ENCODE measurements around the gene GPR137B. TPM values are rescaled to one million over a fixed set of nuclear protein-coding genes. Genes with fewer than 3 reads are reported as not detected.

GPR137B gene
- total and polyA plus RNA-seq, 4 donors: 2.2 to 8.6 (median 5.3) TPM

GRCh38 chr1:236207121-236207520 lies 64.8 kb downstream of the GPR137B start:
- WGBS: 73% methylated on average over 5 of the region's 5 CpGs
- no peak for DNase-seq (ENCODE audit: low spot score)
- no peak overlapping the region for H3K9ac ChIP-seq (ENCODE audit: low read depth in 1 of 2, low read length in 2 of 2)
- no peaks in the 10 kb centered on the region for H3K27me3 ChIP-seq (ENCODE audit: control insufficient read depth in 4 of 4, insufficient read depth in 4 of 4, low read length in 3 of 4)
- TF ChIP-seq SP1 (IDR thresholded peaks at IDR 0.05) (no peak), JUND (IDR thresholded peaks at IDR 0.05) (no peak), RAD21 (IDR thresholded peaks at IDR 0.05) (no peak), EGR1 (IDR thresholded peaks at IDR 0.05; ENCODE audit: low read depth in 2 of 2) (no peak), MAX (IDR thresholded peaks at IDR 0.05) (no peak), TAF1 (conservative IDR thresholded peaks at IDR 0.05) (no peak), NR2F2 (IDR thresholded peaks at IDR 0.05) (no peak), FOXA2 (IDR thresholded peaks at IDR 0.05) (no peak), HNF4A (conservative IDR thresholded peaks at IDR 0.05) (no peak), FOXA1 (IDR thresholded peaks at IDR 0.05) (no peak), YY1 (IDR thresholded peaks at IDR 0.05) (no peak), RXRA (IDR thresholded peaks at IDR 0.05) (no peak), GABPA (IDR thresholded peaks at IDR 0.05 in 1 of 2, conservative IDR thresholded peaks at IDR 0.05 in 1 of 2) (no peak), HNF4G (IDR thresholded peaks at IDR 0.05) (no peak), CTCF (IDR thresholded peaks at IDR 0.05; ENCODE audit: low read depth, low read length, missing input control) (no peak)
- TF ChIP-seq, protein P1, sequence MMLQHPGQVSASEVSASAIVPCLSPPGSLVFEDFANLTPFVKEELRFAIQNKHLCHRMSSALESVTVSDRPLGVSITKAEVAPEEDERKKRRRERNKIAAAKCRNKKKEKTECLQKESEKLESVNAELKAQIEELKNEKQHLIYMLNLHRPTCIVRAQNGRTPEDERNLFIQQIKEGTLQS (IDR thresholded peaks at IDR 0.05): no peak
- TF ChIP-seq, protein P2, sequence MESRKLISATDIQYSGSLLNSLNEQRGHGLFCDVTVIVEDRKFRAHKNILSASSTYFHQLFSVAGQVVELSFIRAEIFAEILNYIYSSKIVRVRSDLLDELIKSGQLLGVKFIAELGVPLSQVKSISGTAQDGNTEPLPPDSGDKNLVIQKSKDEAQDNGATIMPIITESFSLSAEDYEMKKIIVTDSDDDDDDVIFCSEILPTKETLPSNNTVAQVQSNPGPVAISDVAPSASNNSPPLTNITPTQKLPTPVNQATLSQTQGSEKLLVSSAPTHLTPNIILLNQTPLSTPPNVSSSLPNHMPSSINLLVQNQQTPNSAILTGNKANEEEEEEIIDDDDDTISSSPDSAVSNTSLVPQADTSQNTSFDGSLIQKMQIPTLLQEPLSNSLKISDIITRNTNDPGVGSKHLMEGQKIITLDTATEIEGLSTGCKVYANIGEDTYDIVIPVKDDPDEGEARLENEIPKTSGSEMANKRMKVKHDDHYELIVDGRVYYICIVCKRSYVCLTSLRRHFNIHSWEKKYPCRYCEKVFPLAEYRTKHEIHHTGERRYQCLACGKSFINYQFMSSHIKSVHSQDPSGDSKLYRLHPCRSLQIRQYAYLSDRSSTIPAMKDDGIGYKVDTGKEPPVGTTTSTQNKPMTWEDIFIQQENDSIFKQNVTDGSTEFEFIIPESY (IDR thresholded peaks at IDR 0.05): no peak
- TF ChIP-seq, protein P3, sequence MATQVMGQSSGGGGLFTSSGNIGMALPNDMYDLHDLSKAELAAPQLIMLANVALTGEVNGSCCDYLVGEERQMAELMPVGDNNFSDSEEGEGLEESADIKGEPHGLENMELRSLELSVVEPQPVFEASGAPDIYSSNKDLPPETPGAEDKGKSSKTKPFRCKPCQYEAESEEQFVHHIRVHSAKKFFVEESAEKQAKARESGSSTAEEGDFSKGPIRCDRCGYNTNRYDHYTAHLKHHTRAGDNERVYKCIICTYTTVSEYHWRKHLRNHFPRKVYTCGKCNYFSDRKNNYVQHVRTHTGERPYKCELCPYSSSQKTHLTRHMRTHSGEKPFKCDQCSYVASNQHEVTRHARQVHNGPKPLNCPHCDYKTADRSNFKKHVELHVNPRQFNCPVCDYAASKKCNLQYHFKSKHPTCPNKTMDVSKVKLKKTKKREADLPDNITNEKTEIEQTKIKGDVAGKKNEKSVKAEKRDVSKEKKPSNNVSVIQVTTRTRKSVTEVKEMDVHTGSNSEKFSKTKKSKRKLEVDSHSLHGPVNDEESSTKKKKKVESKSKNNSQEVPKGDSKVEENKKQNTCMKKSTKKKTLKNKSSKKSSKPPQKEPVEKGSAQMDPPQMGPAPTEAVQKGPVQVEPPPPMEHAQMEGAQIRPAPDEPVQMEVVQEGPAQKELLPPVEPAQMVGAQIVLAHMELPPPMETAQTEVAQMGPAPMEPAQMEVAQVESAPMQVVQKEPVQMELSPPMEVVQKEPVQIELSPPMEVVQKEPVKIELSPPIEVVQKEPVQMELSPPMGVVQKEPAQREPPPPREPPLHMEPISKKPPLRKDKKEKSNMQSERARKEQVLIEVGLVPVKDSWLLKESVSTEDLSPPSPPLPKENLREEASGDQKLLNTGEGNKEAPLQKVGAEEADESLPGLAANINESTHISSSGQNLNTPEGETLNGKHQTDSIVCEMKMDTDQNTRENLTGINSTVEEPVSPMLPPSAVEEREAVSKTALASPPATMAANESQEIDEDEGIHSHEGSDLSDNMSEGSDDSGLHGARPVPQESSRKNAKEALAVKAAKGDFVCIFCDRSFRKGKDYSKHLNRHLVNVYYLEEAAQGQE (IDR thresholded peaks at IDR 0.05): no peak
- peaks cover 0 to 5% (median 2%) of the 10 kb centered on the region in 4 donors for H3K36me3 ChIP-seq (ENCODE audit: control insufficient read depth in 4 of 4, insufficient read depth in 3 of 4, low read depth in 1 of 4, low read length in 3 of 4)
- no peak overlapping the region for H3K4me3 ChIP-seq (ENCODE audit: low read depth in 1 of 3, low read length in 3 of 3)
- peaks cover 0 to under 1% (median 0%) of the 10 kb centered on the region in 4 donors for H3K9me3 ChIP-seq (ENCODE audit: control insufficient read depth in 4 of 4, low read length in 3 of 4)
- H3K27ac ChIP-seq (ENCODE audit: low read depth in 1 of 2, low read length in 2 of 2): no peak overlapping the region
- no peaks in the 10 kb centered on the region for H3K4me1 ChIP-seq (ENCODE audit: control insufficient read depth in 4 of 4, insufficient read depth in 4 of 4, low read length in 3 of 4)
